GM19025 (cell line): ENCODE measurements around the gene TRPM5.

Experiments
- ATAC-seq: cut with Tn5 transposase; IDR thresholded peaks from one replicate; pipeline ENCODE4 v1.9.1; 2021; ENCODE audit warnings: mild to moderate bottlenecking, low read depth, moderate library complexity; ENCODE audit not compliant: unreplicated experiment

Gene TRPM5

GRCh38 chr11:2441171-2441570 is 3.1 kb downstream of the TRPM5 start:
- ATAC-seq = no peak

- no peak for ATAC-seq
Measured at GRCh38 chr11:2440646-2441045, 3.7 kb downstream of the TRPM5 start.

DNA sequence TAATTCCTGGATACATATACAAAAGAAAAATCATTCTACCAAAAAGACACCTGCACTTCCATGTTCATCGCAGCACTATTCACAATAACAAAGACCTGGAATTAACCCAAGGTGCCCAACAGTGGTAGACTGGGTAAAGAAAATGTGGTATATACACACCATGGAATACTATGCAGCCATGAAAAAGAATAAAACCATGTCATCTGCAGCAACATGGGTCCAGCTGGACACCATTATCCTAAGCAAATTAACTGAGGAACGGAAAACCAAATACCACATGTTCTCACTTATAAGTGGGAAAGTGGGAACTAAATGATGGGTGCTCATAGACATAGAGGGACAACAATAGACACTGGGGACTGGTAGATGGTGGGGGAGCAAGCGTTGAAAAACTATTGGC is 4.5 kb downstream of the TRPM5 start:
- no peak for ATAC-seq

GRCh38 chr11:2437516-2437915 is 6.8 kb downstream of the TRPM5 start:
- ATAC-seq = no peak

DNA sequence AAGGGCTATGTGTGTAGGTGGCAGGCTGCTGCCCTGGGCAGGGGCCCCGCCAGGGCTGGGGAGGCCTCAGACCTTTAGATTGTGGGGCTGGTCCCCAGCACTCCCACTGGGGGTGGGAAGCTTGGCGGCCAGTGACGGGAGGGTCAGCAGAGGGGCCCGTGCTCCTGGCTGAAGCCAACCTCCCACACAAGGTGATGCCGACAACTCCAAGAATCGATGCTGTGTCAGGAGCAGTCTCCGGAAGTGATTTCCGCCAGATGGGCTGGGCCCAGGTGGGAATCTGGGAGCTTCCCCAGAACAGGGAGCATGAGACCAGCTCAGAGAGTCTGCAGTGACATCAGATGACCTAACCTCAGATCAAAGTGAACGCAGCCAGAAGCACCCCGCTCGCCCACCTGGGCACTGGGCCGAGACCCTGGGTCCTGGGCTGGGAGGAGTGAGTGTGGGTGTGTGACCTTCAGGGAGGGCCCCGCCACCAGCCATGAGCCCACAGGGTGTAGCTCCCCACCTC is 7.7 kb downstream of the TRPM5 start:
- no peak for ATAC-seq

- ATAC-seq = no peak
Measured at GRCh38 chr11:2436013-2436520, 8.2 kb downstream of the TRPM5 start.

DNA sequence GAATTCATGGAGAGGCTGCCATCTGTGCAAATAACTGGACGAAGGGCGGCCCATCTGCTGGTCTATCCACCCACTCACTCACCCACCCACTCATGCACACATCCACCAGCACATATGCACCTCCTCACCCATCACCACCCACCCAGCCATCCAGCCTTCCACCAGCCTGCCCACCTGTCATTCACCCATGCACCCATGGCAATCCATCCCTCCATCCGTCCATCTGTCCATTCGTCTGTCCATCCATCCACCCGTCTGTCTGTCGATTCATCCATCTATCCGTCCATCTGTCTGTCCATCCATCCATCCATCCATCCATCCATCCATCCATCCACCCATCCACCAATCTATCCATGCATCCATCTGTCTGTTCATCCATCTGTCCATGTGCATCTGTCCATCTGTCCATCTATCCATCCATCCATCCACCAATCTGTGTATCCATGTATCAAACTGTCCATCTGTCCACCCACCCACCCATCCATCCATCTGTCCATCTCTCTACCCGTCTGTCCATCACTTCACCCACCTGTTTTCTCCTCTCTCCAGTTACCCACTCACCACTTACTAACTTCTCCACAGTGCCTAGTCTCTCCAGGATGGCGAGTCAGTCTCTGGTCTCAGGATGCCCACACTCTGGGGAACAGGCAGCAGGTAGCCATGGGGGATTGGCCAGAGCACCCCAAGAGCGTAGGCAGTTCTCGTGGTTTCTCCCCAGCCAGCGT is 8.9 kb downstream of the TRPM5 start:
- ATAC-seq = no peak

DNA sequence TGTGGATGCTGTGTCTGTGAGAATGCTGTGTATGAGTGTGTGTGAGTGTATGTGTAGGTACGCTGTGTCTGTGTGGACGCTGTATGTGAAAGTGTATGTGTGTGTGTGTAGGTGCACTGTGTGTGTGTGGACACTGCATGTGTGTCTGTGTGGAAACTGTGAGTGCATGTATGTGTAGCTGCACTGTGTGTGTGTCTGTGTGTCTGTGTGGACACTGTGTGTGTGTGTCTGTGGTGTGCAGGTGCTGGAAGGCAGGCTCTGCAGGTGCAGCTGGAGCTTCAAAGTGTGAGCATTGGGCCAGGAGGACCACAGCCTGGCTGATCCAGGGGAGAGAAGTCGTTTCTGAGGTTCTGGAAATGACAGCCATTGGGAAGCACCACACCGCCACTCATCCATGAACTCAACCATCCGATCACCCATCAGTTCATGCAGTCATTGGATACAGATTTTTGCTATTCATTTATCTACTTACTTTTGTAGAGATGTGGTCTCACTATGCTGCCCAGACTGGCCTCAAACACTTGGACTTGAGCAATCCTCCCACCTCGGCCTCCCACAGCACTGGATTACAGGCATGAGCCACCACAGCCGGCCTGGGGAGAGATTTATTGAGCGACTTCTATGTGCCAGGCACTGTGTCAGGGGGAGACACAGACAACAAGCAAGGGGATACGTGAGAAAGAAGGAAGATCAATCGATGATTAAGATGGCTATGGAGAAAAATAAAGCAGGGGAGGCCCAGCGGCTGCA is 9.6 kb downstream of the TRPM5 start:
- ATAC-seq = no peak

DNA sequence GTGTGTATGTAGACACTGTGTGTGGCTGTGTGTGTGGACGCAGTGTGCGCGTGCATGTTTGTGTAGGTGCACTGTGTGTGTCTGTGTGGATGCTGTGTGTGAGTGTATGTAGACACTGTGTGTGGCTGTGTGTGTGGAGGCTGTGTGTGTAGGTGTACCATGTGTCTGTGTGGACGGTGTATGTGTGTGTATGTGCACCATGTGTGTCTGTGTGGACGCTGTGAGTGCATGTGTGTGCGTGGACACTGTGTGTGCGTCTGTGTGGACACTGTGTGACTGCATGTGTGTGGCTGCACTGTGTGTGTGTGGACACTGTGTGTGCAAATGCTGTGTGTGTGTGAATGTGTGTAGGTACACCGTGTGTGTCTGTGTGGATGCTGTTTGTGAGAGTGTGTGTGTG is 10.3 kb downstream of the TRPM5 start:
- no peak for ATAC-seq

- ATAC-seq = no peak
Measured at GRCh38 chr11:2433106-2433925, 11.0 kb downstream of the TRPM5 start.

GRCh38 chr11:2432628-2433071 is 11.7 kb downstream of the TRPM5 start:
- no peak for ATAC-seq

- no peak for ATAC-seq
Measured at GRCh38 chr11:2432171-2432621, 12.1 kb downstream of the TRPM5 start.

GRCh38 chr11:2431395-2431794 is 12.9 kb downstream of the TRPM5 start:
- no peak for ATAC-seq

GRCh38 chr11:2428322-2428795 is 16.0 kb downstream of the TRPM5 start:
- no peak for ATAC-seq

GRCh38 chr11:2427721-2428321 is 16.5 kb downstream of the TRPM5 start:
- no peak for ATAC-seq

- no peak for ATAC-seq
Measured at GRCh38 chr11:2426826-2427521, 17.3 kb downstream of the TRPM5 start.

DNA sequence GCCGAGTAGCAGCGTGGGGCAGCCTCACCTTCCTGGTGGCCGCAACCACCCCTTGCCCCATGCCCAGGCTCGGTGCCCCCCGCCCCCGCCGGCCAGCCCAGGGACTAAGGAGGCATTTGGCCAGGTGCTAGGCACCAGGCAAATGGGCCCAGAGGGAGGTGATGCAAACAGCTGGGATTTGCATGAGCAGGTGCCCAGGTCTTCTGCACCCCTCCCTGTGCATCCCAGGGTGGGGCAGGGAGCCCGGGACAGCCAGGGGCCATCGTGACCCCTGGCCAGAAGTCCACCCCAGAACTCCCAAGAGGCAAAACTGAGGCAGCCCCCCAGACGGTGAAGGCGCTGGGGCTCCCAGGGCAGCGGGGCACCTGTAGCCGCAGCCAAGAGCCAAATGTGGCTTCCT is 18.1 kb downstream of the TRPM5 start:
- ATAC-seq = no peak

GRCh38 chr11:2425506-2425905 is 18.8 kb downstream of the TRPM5 start:
- no peak for ATAC-seq

DNA sequence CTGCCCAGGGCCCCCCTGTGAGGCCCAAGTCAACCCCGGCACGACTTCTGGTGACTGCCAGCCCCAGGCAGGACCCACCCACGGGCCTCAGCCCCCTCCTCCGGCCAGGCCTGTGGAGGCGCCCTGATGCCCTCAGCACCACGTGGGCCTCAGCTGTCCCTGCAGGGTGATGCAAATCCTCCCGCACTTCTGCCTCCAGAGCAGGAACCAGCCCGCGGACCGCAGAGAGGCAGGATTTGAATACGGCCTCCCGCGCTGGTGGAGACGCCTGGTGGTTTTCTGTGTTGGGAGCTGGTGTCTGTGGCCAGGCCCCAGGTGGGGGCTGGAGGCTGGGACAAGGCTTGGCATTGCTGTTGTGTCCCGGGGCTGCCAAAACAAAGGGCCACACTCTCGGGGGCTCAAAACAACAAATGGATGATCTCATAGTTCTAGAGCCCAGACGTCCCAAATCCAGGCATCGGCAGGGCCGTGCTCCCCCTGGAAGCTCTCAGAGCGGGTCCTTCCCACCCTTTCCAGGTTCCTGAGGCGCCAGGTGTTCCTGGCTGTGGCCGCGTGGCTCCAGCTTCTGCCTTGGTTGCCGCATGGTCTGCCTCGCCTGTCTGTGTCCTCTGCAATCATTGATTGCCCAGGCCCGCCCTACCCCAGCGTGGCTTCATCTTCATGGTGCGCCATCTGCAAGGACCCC is 19.4 kb downstream of the TRPM5 start:
- no peak for ATAC-seq
